ENCODE data around the gene PSME1.

Gene PSME1

GRCh38 chr14:24165785-24166184 lies 29.8 kb downstream of the PSME1 start:
- Mint-ChIP-seq H3K9me3 (no peaks in the 10 kb centered on the region), H3K27ac (no peak overlapping the region), H3K4me1 (peaks cover 29% of the 10 kb centered on the region), H3K4me3 (no peak overlapping the region), H3K36me3 (ENCODE audit: low read depth) (peaks cover 46% of the 10 kb centered on the region), H3K27me3 (ENCODE audit: low read depth, poor library complexity) (peaks cover 3% of the 10 kb centered on the region)
- no peak for DNase-seq
- TF ChIP-seq CTCF (IDR thresholded peaks at IDR 0.05): no peak

GRCh38 chr14:24167469-24168114 lies 31.6 kb downstream of the PSME1 start:
- H3K27me3 Mint-ChIP-seq (ENCODE audit: low read depth, poor library complexity): peaks cover 11% of the 10 kb centered on the region
- H3K9me3 Mint-ChIP-seq: no peaks in the 10 kb centered on the region
- H3K27ac Mint-ChIP-seq: peak overlapping the region; percentile 26
- H3K4me1 Mint-ChIP-seq: peaks cover 24% of the 10 kb centered on the region
- DNase-seq: no peak
- TF ChIP-seq CTCF (IDR thresholded peaks at IDR 0.05): no peak
- no peak overlapping the region for H3K4me3 Mint-ChIP-seq
- H3K36me3 Mint-ChIP-seq (ENCODE audit: low read depth): peaks cover 42% of the 10 kb centered on the region

- Mint-ChIP-seq H3K9me3 (no peaks in the 10 kb centered on the region), H3K27ac (peak within 1 kb of the TSS; percentile 94)
Observed at GRCh38 chr14:24171422-24172260, 35.6 kb downstream of the PSME1 start, which contains the start of gene REC8. TSS of gene REC8 (plus strand) at chr14:24172080. CDS start at chr14:24172553, 473 bp downstream.

GRCh38 chr14:24172261-24172860 lies 36.4 kb downstream of the PSME1 start:
- peaks cover 14% of the 10 kb centered on the region for H3K27me3 Mint-ChIP-seq (ENCODE audit: low read depth, poor library complexity)
- H3K27ac Mint-ChIP-seq: no peak overlapping the region
- peak overlapping the region; percentile 84 for H3K4me3 Mint-ChIP-seq
- H3K9me3 Mint-ChIP-seq: no peaks in the 10 kb centered on the region
- TF ChIP-seq CTCF (IDR thresholded peaks at IDR 0.05): no peak
- peaks cover 39% of the 10 kb centered on the region for H3K4me1 Mint-ChIP-seq
- peaks cover 41% of the 10 kb centered on the region for H3K36me3 Mint-ChIP-seq (ENCODE audit: low read depth)
- no peak for DNase-seq

More at GRCh38 chr14:24171422-24172260, 35.6 kb downstream of the PSME1 start, which contains the start of gene REC8:
- Mint-ChIP-seq H3K36me3 (ENCODE audit: low read depth) (peaks cover 39% of the 10 kb centered on the region), H3K4me1 (peaks cover 39% of the 10 kb centered on the region), H3K4me3 (peak within 1 kb of the TSS; percentile 84), H3K27me3 (ENCODE audit: low read depth, poor library complexity) (peaks cover 14% of the 10 kb centered on the region)
- peak; percentile 85 for DNase-seq
- no peak for TF ChIP-seq CTCF (IDR thresholded peaks at IDR 0.05)

- Mint-ChIP-seq H3K9me3 (no peaks in the 10 kb centered on the region), H3K36me3 (ENCODE audit: low read depth) (peaks cover 39% of the 10 kb centered on the region), H3K4me3 (peak overlapping the region; percentile 84)
Observed at GRCh38 chr14:24172871-24173281, 36.9 kb downstream of the PSME1 start.

More at GRCh38 chr14:24172871-24173281, 36.9 kb downstream of the PSME1 start:
- Mint-ChIP-seq H3K27me3 (ENCODE audit: low read depth, poor library complexity) (peaks cover 14% of the 10 kb centered on the region), H3K4me1 (peaks cover 39% of the 10 kb centered on the region), H3K27ac (no peak overlapping the region)
- TF ChIP-seq CTCF (IDR thresholded peaks at IDR 0.05): no peak
- DNase-seq: no peak

All from nephron progenitor cell (in vitro differentiated cells).